RWPE1 (cell line): ENCODE results near the gene MAP3K4.

Source experiments
- CTCF ChIA-PET: fragments of 350-600 bp; sonication (Branson Sonifier 250); formaldehyde crosslinking; extraction: SDS; loops from one replicate; lab custom pipeline; 2021; lab: Yijun Ruan, JAX
- POLR2A ChIA-PET: fragments of 400-600 bp; formaldehyde crosslinking; extraction: SDS; loops from one replicate; lab custom pipeline; 2020; ENCODE audit warnings: antibody characterized with exemption; ENCODE audit not compliant: low non-redundant PET; lab: Yijun Ruan, JAX
- DNase-seq: peaks from one replicate; pipeline ENCODE4 v3.0.0; 2012; ENCODE audit warnings: low spot score
- H3K27ac ChIP-seq: fragments of 450-650 bp; 2 replicates; pipeline ENCODE4 v1.5.1; 2017
- CTCF ChIP-seq: fragments of 450-650 bp; conservative IDR thresholded peaks from 2 replicates; pipeline ENCODE4 v1.5.1; 2017; ENCODE audit warnings: low read depth, mild to moderate bottlenecking

MAP3K4 gene

GRCh38 chr6:160999516-160999915, 7.9 kb downstream of the MAP3K4 start:
- CTCF ChIA-PET, result interaction anchor here (0.5 to 1.4 kb wide), 2 partner anchors 22 to 69 kb away, joined by 3 to 5 read pairs; no protein-coding TSS in a partner anchor
- TF ChIP-seq CTCF, result no peak
- no peak overlapping the region for H3K27ac ChIP-seq
- POLR2A ChIA-PET, result no interaction called here
- no peak for DNase-seq

GRCh38 chr6:161000632-161001031, 9.1 kb downstream of the MAP3K4 start:
- POLR2A ChIA-PET, result no interaction called here
- TF ChIP-seq CTCF, result no peak
- H3K27ac ChIP-seq, result no peak overlapping the region
- CTCF ChIA-PET, result interaction anchor here (1.5 kb wide), 1 partner anchor 8 kb away, joined by 3 read pairs; no protein-coding TSS in a partner anchor
- no peak for DNase-seq

GRCh38 chr6:161001421-161001820, 9.9 kb downstream of the MAP3K4 start:
- H3K27ac ChIP-seq, result no peak overlapping the region
- no peak for TF ChIP-seq CTCF
- CTCF ChIA-PET, result interaction anchor here (1.5 kb wide), 1 partner anchor 9 kb away, joined by 3 read pairs; no protein-coding TSS in a partner anchor
- no peak for DNase-seq
- POLR2A ChIA-PET, result no interaction called here

GRCh38 chr6:161003336-161003735, 11.8 kb downstream of the MAP3K4 start:
- ChIA-PET POLR2A (no interaction called here), CTCF (interaction anchor here (0.6 to 0.7 kb wide), 2 partner anchors 9 to 25 kb away, joined by 3 read pairs; no protein-coding TSS in a partner anchor)
- DNase-seq, result no peak
- no peak for TF ChIP-seq CTCF
- no peak overlapping the region for H3K27ac ChIP-seq

GRCh38 chr6:161008245-161008644, 16.7 kb downstream of the MAP3K4 start:
- DNase-seq, result no peak
- CTCF ChIA-PET, result interaction anchor here (0.6 kb wide), 1 partner anchor 94 kb away, joined by 3 read pairs; no protein-coding TSS in a partner anchor
- TF ChIP-seq CTCF, result no peak
- POLR2A ChIA-PET, result no interaction called here
- H3K27ac ChIP-seq, result no peak overlapping the region

- no peak for TF ChIP-seq CTCF
- ChIA-PET CTCF (interaction anchor here (0.7 to 1.8 kb wide), 2 partner anchors 38 to 79 kb away, joined by 3 to 8 read pairs; no protein-coding TSS in a partner anchor), POLR2A (no interaction called here)
- DNase-seq, result no peak
- no peak overlapping the region for H3K27ac ChIP-seq
Measured at GRCh38 chr6:161009991-161010390, 18.4 kb downstream of the MAP3K4 start.
